GM15510 (cell line): Measurements from ENCODE around the gene CYP8B1.

ENCODE experiments used
- POLR2A ChIP-seq: IDR thresholded peaks from 3 replicates; pipeline ENCODE4 v1.6.1; 2011; ENCODE audit warnings: borderline replicate concordance; ENCODE audit not compliant: insufficient read length; ENCODE audit errors: extremely low read depth

The CYP8B1 gene, protein sequence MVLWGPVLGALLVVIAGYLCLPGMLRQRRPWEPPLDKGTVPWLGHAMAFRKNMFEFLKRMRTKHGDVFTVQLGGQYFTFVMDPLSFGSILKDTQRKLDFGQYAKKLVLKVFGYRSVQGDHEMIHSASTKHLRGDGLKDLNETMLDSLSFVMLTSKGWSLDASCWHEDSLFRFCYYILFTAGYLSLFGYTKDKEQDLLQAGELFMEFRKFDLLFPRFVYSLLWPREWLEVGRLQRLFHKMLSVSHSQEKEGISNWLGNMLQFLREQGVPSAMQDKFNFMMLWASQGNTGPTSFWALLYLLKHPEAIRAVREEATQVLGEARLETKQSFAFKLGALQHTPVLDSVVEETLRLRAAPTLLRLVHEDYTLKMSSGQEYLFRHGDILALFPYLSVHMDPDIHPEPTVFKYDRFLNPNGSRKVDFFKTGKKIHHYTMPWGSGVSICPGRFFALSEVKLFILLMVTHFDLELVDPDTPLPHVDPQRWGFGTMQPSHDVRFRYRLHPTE

DNA sequence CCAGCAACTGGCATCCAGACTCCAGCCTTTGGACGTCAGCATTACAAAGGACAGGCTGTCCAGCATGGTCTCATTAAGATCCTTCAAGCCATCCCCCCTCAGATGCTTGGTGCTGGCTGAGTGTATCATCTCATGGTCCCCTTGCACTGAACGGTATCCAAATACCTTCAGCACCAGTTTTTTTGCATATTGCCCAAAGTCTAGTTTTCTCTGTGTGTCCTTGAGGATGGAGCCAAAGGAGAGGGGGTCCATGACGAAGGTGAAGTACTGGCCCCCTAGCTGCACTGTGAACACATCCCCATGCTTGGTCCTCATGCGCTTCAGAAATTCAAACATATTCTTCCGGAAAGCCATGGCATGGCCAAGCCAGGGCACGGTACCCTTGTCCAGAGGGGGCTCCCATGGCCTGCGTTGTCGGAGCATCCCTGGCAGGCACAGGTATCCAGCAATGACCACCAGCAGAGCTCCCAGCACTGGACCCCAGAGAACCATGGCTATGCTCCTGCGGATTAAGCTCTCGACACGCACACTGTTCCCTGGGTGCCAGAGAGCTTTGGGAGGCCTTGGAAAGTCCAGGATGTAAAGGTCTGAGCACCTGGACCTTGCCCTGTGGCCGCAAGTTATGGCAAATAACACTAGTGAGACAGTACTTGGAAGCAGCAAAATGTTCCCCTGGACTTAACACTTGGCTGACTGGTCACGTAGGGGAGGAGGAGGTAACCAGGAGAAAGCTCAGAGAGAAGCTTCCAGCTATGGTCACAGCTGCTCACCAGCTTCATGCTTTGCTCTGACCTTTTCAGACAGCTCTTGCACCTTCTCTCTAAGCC, at the start of gene CYP8B1:
CYP8B1 (minus strand) TSS at position 555 of the 827 bp plus-strand sequence; CDS start at position 492, 63 bp downstream.
- TF ChIP-seq POLR2A: no peak

DNA sequence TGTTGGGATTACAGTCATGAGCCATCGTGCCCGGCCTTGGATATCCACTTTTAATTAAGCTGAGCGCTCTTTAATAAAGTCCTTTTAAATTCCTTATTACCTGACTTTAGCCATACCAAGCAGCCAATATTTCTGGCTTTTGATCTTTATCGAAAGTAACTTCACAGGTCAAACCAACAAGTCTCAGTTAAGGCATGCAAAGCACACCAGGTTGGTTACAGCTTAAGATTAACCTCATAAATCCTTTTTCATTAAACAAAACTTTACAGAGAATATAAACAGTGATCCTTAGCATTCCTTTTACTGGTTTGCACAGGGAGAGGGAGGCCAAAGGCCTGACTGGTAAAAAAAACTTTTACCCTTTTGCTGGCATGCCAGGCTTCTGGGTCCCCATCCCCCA, 47.9 kb upstream of the CYP8B1 start:
- no peak for TF ChIP-seq POLR2A

DNA sequence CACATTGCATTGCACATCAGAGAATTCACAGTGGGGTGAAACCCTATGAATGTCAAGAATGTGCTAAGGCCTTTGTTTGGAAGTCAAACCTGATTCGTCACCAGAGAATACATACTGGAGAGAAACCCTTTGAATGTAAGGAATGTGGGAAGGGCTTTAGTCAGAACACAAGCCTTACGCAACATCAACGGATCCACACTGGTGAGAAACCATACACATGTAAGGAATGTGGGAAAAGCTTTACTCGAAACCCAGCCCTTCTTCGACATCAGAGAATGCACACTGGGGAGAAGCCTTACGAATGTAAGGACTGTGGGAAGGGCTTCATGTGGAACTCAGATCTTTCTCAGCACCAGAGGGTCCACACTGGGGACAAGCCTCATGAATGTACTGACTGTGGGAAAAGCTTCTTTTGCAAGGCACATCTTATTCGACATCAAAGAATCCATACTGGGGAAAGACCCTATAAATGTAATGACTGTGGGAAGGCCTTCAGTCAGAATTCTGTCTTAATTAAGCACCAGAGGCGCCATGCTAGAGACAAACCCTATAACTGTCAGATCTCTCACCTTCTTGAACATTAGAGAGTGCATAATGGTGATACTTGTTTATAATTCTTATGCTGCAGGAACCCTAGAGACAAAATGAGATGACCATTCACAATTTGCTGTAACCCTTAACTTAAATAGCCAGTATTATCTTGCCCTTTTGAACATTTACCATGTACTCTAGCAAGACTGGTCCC, 39.3 kb upstream of the CYP8B1 start:
- no peak for TF ChIP-seq POLR2A

DNA sequence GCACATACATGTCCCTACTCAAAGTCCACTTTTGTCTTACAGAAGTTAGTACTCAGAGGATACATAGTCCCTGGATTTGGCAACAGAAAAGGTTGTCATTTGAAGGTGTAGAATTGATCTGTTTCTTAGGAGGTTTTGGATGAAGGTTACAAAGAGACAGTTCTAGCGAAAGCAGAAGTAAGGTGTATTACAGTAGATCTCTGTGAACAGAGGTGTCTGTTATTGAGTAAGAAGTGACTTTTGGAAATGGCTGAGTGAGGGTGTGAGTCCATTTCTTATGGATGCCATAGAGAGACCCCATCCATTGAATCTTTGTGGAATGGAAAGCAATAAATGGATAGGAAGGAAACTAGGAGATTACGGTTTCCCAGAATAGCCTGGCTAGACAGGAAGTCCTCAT, 35.9 kb upstream of the CYP8B1 start:
- TF ChIP-seq POLR2A: no peak

DNA sequence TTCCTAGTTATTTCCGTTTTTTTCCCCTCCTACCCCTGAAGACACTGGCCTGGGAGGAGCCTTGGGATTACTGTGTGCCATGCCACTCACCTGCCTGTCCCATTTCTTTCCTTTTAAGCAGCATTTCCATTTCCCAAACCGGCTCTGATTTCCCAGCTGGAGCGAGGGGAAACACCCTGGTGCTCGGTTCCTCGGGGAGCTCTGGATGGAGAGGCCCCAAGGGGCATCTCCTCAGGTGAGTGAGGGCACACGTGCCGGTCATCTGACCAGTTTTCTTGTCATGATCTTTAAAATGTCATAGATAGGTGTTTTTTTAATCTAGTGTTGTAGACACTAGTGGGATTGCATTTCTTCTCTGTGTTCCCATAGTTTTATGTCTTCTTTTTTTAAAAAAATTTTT, 33.0 kb upstream of the CYP8B1 start:
- TF ChIP-seq POLR2A: no peak

DNA sequence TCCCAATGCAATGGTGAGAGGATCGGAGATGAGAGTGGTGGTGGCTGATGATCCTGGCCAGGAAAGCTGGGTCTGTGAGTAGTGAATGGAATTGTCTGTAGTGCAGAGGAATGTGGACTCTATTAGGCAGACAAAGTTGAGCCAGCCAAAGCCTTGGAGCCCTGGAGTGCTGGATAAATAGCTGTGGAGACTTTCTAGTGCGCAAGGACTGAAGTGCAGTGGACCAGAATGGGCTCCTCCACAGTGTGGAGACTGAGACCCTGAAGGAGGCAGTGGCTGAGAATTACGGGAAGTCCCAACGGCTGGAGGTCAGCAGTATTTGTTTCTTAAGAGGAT, 31.1 kb upstream of the CYP8B1 start:
- TF ChIP-seq POLR2A: no peak

DNA sequence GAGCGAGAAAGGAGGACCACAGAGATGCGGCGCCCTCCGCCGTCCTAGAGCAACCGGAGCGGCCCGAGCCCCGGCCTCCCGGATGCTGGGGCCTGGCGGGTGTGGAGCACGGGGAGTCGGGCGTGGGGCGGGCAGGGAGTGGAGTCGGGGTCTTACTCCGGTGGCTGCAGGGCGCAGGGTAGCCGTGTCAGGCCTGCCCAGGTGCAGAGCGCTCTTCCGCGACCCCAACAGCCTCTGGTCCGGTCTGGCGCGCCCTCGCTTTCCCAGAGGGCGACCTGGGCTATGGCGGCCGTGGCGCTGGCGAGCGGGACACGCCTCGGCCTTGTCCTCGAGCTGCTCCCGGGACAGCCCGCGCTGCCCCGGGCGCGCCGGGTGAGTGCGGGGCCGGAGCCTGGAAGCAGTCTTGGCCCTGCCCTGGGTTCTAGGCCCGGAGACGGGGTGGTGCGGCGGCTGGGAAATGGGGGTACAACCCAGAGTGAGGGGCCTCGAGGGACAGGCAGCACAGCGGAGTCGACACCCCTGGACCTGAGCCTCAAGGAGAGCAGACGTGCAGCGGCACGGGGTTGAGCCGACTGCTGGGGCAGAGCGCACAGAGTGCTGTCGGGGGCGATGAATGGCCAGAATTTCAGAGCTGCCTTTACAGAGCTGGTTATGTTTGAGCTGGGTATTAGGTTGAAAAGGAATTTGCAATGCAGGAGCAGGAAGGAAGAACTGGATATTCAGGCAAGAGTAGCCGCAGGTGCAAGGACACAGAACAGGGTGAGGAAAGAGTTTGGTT, 30.6 kb upstream of the CYP8B1 start, which contains the start of gene ZNF662:
ZNF662 (plus strand) TSS at position 73 of the 778 bp plus-strand sequence. CDS start 1,973 bp downstream, outside the sequence.
- no peak for TF ChIP-seq POLR2A

DNA sequence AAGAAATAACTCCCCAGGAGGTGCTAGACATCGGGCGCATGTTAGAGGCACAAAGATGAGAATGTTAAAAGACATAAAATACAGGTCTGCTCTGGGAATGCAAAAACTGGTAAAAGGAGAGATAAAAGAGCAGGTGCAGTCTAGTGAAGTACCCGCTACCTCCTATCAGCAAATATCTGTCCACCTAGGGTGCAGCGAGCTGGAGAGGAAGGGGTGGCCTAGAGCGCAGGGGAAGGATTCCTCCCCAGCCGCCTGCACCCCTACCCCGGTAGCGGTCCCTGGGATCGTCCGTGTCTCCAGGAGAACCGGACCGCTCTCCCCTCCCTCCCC, 30.0 kb upstream of the CYP8B1 start:
- TF ChIP-seq POLR2A: no peak

DNA sequence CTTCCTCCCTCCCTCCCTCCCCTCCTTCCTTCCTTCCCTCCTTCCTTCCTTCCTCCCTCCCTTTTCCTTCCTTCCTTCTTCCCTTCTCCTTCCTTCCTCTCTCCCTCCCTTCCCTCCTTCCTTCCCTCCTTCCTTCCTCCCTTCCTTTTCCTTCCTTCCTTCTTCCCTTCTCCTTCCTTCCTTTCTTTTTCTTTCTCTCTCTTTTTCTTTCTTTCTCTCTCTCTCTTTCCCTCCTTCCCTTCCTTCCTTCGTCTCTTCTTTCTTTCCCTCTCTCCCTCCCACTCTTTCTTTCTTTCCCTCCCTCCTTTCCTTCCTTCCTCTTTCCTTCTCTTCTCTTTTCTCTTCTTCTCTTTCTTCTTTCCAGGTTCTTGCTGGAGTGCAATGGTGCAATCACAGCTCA, 28.4 kb upstream of the CYP8B1 start:
- TF ChIP-seq POLR2A: no peak

DNA sequence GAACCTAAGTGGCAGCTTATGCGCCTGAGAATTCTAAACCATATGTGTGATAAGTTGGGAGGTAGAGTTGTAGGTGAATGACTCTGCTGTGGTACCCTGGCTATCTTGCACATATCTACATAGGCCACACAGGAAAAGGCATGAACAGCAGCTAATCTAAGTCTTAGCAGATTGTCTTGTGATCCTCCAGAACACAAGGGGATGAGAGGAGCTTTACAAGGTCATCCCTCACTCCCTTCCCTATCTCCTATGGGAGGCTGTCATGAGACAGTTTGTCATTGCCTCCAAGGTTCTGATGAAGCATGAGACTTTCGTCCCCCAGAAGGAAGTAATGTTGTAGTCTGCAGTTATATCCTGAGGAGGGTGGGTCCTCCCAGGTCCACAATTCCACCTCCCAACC, 26.6 kb upstream of the CYP8B1 start:
- no peak for TF ChIP-seq POLR2A

DNA sequence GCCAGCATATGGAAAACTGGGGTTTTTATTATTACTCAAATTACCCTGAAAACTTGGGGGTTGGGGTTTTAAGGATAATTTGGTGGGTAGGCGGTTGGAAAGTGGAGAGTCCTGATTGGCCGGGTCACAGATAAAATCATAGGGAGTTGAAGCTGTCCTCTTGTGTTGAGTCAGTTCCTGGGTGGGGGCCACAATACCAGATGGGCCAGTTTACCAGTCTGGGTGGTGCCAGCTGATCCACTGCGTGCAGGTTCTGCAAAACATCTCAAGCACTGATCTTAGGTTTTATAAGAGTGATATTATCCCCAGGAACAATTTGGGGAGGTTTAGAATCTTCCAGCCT, 25.4 kb upstream of the CYP8B1 start:
- no peak for TF ChIP-seq POLR2A

DNA sequence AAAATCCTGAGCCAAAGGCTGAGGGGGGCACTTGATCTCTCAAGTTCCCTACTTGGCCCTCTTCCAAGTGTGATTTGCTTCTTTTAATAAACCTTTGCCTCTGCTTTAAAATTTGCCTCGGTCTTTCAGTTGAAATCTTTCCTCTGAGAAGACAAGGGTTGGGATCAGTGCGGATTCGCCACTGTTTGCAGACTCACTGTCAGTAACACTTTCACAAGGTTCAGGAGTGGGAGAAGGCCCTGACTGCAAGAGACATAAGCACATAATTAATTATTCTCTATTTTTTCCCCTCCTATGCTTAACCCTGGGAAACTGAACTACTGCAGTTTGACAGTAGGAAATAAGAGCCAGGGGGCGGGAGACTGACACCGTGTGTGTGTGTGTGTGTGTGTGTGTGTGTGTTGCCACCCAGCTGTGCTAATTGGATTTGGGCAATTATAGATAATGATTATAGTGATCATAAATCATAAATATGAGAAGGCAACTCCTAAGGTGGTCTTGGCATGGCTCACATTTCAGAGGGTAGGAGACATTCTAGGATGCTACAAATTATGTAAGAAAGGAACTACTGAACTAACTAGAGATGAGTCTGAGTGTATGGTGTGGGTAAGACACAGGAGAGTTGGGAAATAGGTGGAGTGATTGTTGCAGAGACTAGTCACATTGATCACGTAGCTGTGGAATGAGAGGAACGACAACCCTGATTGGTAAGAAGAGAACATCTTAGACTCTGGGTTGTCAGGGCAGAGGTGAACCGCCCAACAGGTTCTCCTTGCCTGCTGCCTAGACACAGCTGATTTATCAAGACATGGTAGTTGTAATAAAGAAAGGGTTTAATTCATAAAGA, 24.8 kb upstream of the CYP8B1 start:
- TF ChIP-seq POLR2A: no peak

DNA sequence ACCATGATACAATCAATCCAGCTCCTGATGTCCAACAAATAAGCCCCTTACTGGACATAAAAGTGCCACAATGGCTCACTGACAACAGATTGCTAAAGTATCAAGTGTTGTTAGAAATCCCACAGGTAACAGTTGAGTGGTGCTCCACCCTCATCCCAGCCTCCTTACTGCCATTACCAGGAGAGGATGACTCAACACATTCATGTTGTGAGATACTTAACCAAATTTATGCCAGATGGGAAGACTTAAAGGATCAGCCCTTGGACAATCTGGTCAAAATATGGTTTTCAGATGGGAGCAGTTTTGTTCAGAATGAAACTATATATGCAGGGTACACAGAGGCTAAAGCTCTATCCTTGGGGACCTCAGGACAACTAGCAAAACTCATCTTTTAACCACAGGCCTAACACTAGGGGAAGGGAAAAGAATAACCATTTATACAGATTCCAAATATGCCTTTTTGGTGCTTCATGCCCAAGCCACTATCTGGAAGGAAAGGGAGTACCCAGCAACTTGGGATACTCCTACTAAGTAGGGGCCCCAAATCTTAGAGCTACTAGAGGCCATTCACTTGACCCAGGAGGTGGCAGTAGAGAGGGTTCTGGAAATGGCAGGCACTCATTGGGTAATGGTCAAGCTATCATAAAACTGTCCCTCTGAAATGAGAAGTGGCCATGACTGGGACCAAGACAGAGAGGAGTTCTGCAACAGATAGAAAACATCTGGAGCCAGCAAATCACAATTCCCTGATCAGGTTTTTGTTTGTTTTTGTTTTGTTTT, 23.4 kb upstream of the CYP8B1 start:
- TF ChIP-seq POLR2A: no peak

DNA sequence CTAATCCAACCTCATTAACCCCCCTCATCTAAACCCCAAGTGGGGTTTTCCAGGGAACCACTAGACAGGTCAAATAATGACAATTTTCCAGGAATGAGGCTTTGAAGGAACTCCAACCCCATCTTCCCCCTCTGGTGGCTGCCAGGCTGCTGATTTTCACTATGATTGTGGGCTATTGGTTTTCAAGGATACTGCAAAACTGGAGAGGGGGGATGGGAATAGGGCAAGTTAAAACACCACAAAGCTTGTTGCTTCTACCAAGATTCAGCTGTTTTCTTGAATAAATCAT, 19.8 kb upstream of the CYP8B1 start:
- no peak for TF ChIP-seq POLR2A
